Right ventricle myocardium superior (tissue), 1 donor: ENCODE results near the gene SYCE3. TPM values are rescaled to one million over a fixed set of nuclear protein-coding genes. Genes with fewer than 3 reads are reported as not detected.

Source experiments
- ATAC-seq: fragments of 200-7000 bp; cut with Tn5 transposase; one replicate; pipeline ENCODE4 v1.9.1; 2020; ENCODE audit warnings: mild to moderate bottlenecking; ENCODE audit not compliant: poor library complexity
- DNase-seq: peaks from one replicate; pipeline ENCODE4 v3.0.0-alpha.2; 2020
- intact Hi-C: fragments of 100-400 bp; cut with DNase I; formaldehyde crosslinking; loops from one replicate; pipeline ENCODE4 v1.11.2; 2022
- total RNA-seq: library from RNA; stranded (reverse); fragmentation: NEBNext Ultra II Directional; extraction: Animal tissue kit (Norgen Biotek cat#: 25700); gene quantifications from one replicate; pipeline ENCODE4 v1.2.1, GENCODE V29; 2021
- donor health status: DM: no; HTN: yes; CAD: no; lungs with severe emphysema.

Gene SYCE3
- total RNA-seq, 1 donor from 2014 or later = not detected

- intact Hi-C loops = no loop called here
- ATAC-seq = no peak
- DNase-seq = no peak
Observed at GRCh38 chr22:50601669-50602337, 39.1 kb upstream of the SYCE3 start.

GRCh38 chr22:50600967-50601668 is 38.4 kb upstream of the SYCE3 start:
- DNase-seq (no peak), ATAC-seq (no peak)
- intact Hi-C loops = no loop called here

GRCh38 chr22:50600538-50600937 is 37.8 kb upstream of the SYCE3 start, which contains the start of gene MAPK8IP2:
MAPK8IP2 (plus strand) TSS chr22:50600793; CDS start chr22:50600819, 26 bp downstream.
- DNase-seq = no peak
- ATAC-seq = no peak
- intact Hi-C loops = no loop called here

GRCh38 chr22:50599816-50600455 is 37.2 kb upstream of the SYCE3 start:
- ATAC-seq (peak; percentile 93), DNase-seq (peak; percentile 66)
- intact Hi-C loops = no loop called here

- no peak for DNase-seq
- ATAC-seq = no peak
- intact Hi-C loops = no loop called here
Observed at GRCh38 chr22:50597097-50597496, 34.4 kb upstream of the SYCE3 start.

- intact Hi-C loops = no loop called here
- DNase-seq (no peak), ATAC-seq (no peak)
Observed at GRCh38 chr22:50595189-50595588, 32.5 kb upstream of the SYCE3 start.

- intact Hi-C loops = no loop called here
- no peak for DNase-seq
- no peak for ATAC-seq
Observed at GRCh38 chr22:50587407-50587806, 24.7 kb upstream of the SYCE3 start.

- DNase-seq = no peak
- intact Hi-C loops = no loop called here
- ATAC-seq = no peak
Observed at GRCh38 chr22:50586416-50586815, 23.7 kb upstream of the SYCE3 start.

GRCh38 chr22:50585781-50586180 is 23.1 kb upstream of the SYCE3 start:
- no peak for DNase-seq
- no peak for ATAC-seq
- intact Hi-C loops = no loop called here

- ATAC-seq (no peak), DNase-seq (no peak)
- intact Hi-C loops = no loop called here
Observed at GRCh38 chr22:50585238-50585637, 22.5 kb upstream of the SYCE3 start.

GRCh38 chr22:50584106-50585096 is 21.7 kb upstream of the SYCE3 start:
- intact Hi-C loops = loop anchor here (5.0 kb wide), 1 partner anchor 48 kb away; no protein-coding TSS in a partner anchor
- ATAC-seq (no peak), DNase-seq (peak; percentile 8)

- intact Hi-C loops = loop anchor here (5.0 kb wide), 1 partner anchor 49 kb away; no protein-coding TSS in a partner anchor
- DNase-seq (peak; percentile 28), ATAC-seq (peak; percentile 28)
Observed at GRCh38 chr22:50583294-50583861, 20.7 kb upstream of the SYCE3 start.

- ATAC-seq (peak; percentile 95), DNase-seq (peak; percentile 99)
- intact Hi-C loops = loop anchor here (5.0 kb wide), 1 partner anchor 50 kb away; no protein-coding TSS in a partner anchor
Observed at GRCh38 chr22:50582493-50583293, 20.0 kb upstream of the SYCE3 start, which contains the start of gene CHKB. CHKB (minus strand) TSS chr22:50582849; CDS start chr22:50582781, 68 bp downstream.

- intact Hi-C loops = loop anchor here (5.0 kb wide), 1 partner anchor 50 kb away; no protein-coding TSS in a partner anchor
Observed at GRCh38 chr22:50581950-50582492, 19.3 kb upstream of the SYCE3 start.

GRCh38 chr22:50581031-50581949 is 18.6 kb upstream of the SYCE3 start:
- no peak for ATAC-seq
- intact Hi-C loops = loop anchor here (5.0 kb wide), 1 partner anchor 51 kb away; no protein-coding TSS in a partner anchor
- DNase-seq = peak; percentile 41

More at GRCh38 chr22:50581950-50582492, 19.3 kb upstream of the SYCE3 start:
- ATAC-seq (no peak), DNase-seq (no peak)

GRCh38 chr22:50579752-50580151 is 17.0 kb upstream of the SYCE3 start:
- ATAC-seq = no peak
- intact Hi-C loops = loop anchor here (5.0 kb wide), 2 partner anchors 43 to 53 kb away; no protein-coding TSS in a partner anchor
- peak; percentile 3 for DNase-seq
